Transverse colon (tissue), 3 donors: Measurements from ENCODE around the gene PFN2.

Experiments used
- CTCF ChIP-seq, 5 experiments: fragments of 200-600 bp in 3 of 5; fragments of 450-650 bp in 2 of 5; sonication (generic) in 3 of 5; IDR thresholded peaks; 1 replicate in 2 of 5; 2 replicates in 3 of 5; pipeline ENCODE4 v1.5.1; 2016 to 2017; ENCODE audit warnings: antibody characterized with exemption in 5 of 5, inconsistent platforms in 3 of 5, mild to moderate bottlenecking in 2 of 5, moderate library complexity in 1 of 5
- EP300 ChIP-seq: sonication (generic); formaldehyde crosslinking; IDR thresholded peaks from one replicate; pipeline ENCODE4 v1.6.1; 2017; ENCODE audit warnings: antibody characterized with exemption, low read depth

- TF ChIP-seq EP300 = no peak
- TF ChIP-seq CTCF (IDR thresholded peaks at IDR 0.05) = no peak
Observed at GRCh38 chr3:149941946-149942345, 28.7 kb downstream of the PFN2 start.
